ENCODE data around the gene GABRD. TPM values are rescaled to one million over a fixed set of nuclear protein-coding genes. Genes with fewer than 3 reads are reported as not detected.

GABRD gene
- total RNA-seq, 3 donors from 2014 or later (not counting 1 experiment from before 2014, with no cell fraction given): 0.19 to 0.33 TPM; not detected in 1

GRCh38 chr1:2029561-2029960 is 10.4 kb downstream of the GABRD start:
- no peaks in the 10 kb centered on the region for H3K27me3 ChIP-seq (ENCODE audit: control insufficient read depth, insufficient read depth, low read length)
- peaks cover 13% of the 10 kb centered on the region for H3K4me1 ChIP-seq (ENCODE audit: control insufficient read depth, insufficient read depth, low read length)
- Mint-ChIP-seq H3K36me3 (no peaks in the 10 kb centered on the region), H3K9me3 (no peaks in the 10 kb centered on the region), H3K27me3 (ENCODE audit: low read depth in 2 of 2) (peaks cover 0 to 3% of the 10 kb centered on the region in 2 donors), H3K27ac (no peak overlapping the region), H3K4me3 (no peak overlapping the region), H3K4me1 (no peaks in the 10 kb centered on the region)
- H3K36me3 ChIP-seq (ENCODE audit: control insufficient read depth, insufficient read depth, low read length): no peaks in the 10 kb centered on the region
- no peak overlapping the region for H3K27ac ChIP-seq (ENCODE audit: low read length)
- WGBS (ENCODE audit: insufficient coverage): 89% methylated on average over 15 of the region's 15 CpGs
- DNase-seq (no peak), ATAC-seq (no peak)
- no peak for TF ChIP-seq CTCF (IDR thresholded peaks at IDR 0.05)
- intact Hi-C loops (cut with micrococcal nuclease): no loop called here
- H3K9me3 ChIP-seq (ENCODE audit: control insufficient read depth, insufficient read depth, low read length): no peaks in the 10 kb centered on the region
- H3K4me3 ChIP-seq (ENCODE audit: low read length): no peak overlapping the region

- Mint-ChIP-seq H3K9me3 (no peaks in the 10 kb centered on the region), H3K27me3 (ENCODE audit: low read depth in 2 of 2) (peaks cover 0 to 3% of the 10 kb centered on the region in 2 donors), H3K4me1 (no peaks in the 10 kb centered on the region), H3K4me3 (no peak overlapping the region), H3K27ac (no peak overlapping the region), H3K36me3 (no peaks in the 10 kb centered on the region)
- intact Hi-C loops (cut with micrococcal nuclease): no loop called here
- Histone ChIP-seq H3K36me3 (ENCODE audit: control insufficient read depth, insufficient read depth, low read length) (no peaks in the 10 kb centered on the region), H3K27me3 (ENCODE audit: control insufficient read depth, insufficient read depth, low read length) (no peaks in the 10 kb centered on the region), H3K4me3 (ENCODE audit: low read length) (no peak overlapping the region), H3K4me1 (ENCODE audit: control insufficient read depth, insufficient read depth, low read length) (peaks cover 10% of the 10 kb centered on the region), H3K27ac (ENCODE audit: low read length) (no peak overlapping the region), H3K9me3 (ENCODE audit: control insufficient read depth, insufficient read depth, low read length) (no peaks in the 10 kb centered on the region)
- DNase-seq (no peak), ATAC-seq (no peak)
- 90% methylated on average over 42 of the region's 42 CpGs for WGBS (ENCODE audit: insufficient coverage)
- TF ChIP-seq CTCF (IDR thresholded peaks at IDR 0.05): no peak
Observed at GRCh38 chr1:2030076-2030871, 11.1 kb downstream of the GABRD start.

GRCh38 chr1:2031546-2032540 is 12.7 kb downstream of the GABRD start:
- H3K27me3 ChIP-seq (ENCODE audit: control insufficient read depth, insufficient read depth, low read length): no peaks in the 10 kb centered on the region

More at GRCh38 chr1:2031546-2032540, 12.7 kb downstream of the GABRD start:
- TF ChIP-seq CTCF (IDR thresholded peaks at IDR 0.05): no peak
- no peaks in the 10 kb centered on the region for H3K4me1 ChIP-seq (ENCODE audit: control insufficient read depth, insufficient read depth, low read length)
- H3K4me3 Mint-ChIP-seq: no peak overlapping the region
- no peaks in the 10 kb centered on the region for H3K4me1 Mint-ChIP-seq
- H3K27ac ChIP-seq (ENCODE audit: low read length): no peak overlapping the region
- H3K27ac Mint-ChIP-seq: no peak overlapping the region
- H3K27me3 Mint-ChIP-seq (ENCODE audit: low read depth in 2 of 2): peaks cover 0 to 3% of the 10 kb centered on the region in 2 donors
- no peaks in the 10 kb centered on the region for H3K9me3 Mint-ChIP-seq
- no peak overlapping the region for H3K4me3 ChIP-seq (ENCODE audit: low read length)
- H3K9me3 ChIP-seq (ENCODE audit: control insufficient read depth, insufficient read depth, low read length): no peaks in the 10 kb centered on the region
- H3K36me3 ChIP-seq (ENCODE audit: control insufficient read depth, insufficient read depth, low read length): no peaks in the 10 kb centered on the region
- intact Hi-C loops (cut with micrococcal nuclease): no loop called here
- DNase-seq: no peak
- H3K36me3 Mint-ChIP-seq: no peaks in the 10 kb centered on the region
- ATAC-seq: no peak
- WGBS (ENCODE audit: insufficient coverage): 79% methylated on average over 33 of the region's 33 CpGs

Measured in natural killer cell (primary cell).